VCaP (cell line): Measurements from ENCODE around the gene PPIB.

ENCODE experiments used
- H3K27ac ChIP-seq: fragments of 450-650 bp; 2 replicates; pipeline ENCODE4 v1.5.1; 2017
- CTCF ChIP-seq: fragments of 450-650 bp; conservative IDR thresholded peaks from 2 replicates; pipeline ENCODE4 v1.5.1; 2017; ENCODE audit warnings: mild to moderate bottlenecking, moderate library complexity

PPIB gene

GRCh38 chr15:64191971-64192830 lies 29.4 kb upstream of the PPIB start:
- no peak overlapping the region for H3K27ac ChIP-seq
- no peak for TF ChIP-seq CTCF

- TF ChIP-seq CTCF: no peak
Observed at GRCh38 chr15:64187396-64188191, 24.8 kb upstream of the PPIB start.

GRCh38 chr15:64185146-64185911 lies 22.5 kb upstream of the PPIB start:
- no peak for TF ChIP-seq CTCF
- H3K27ac ChIP-seq: no peak overlapping the region; the same call in 1 of the 2 replicates

More at GRCh38 chr15:64187396-64188191, 24.8 kb upstream of the PPIB start:
- H3K27ac ChIP-seq: no peak overlapping the region

DNA sequence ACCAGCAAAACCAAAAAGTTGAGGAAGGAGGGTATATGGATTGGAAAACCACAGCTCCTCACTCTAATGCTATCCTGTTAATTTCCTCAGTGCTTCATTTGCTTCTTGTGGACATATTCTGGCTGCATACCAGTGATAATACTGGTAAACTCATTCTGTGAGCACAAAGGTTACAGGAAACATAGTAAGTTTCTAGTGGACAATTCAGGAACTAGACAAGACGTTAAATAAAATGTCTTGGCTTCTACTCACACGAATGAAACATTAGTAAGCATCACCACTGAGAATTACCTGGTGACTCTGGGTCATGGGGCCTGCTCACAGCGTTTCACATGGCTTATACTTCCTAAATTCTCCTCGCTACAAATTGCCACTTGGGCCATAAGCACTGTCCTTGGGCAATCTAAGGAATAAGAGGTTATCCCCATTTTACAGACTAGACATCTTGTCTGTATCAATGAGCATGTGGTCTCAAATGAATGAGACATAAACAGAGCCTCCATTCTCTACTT lies 20.1 kb upstream of the PPIB start:
- no peak for TF ChIP-seq CTCF
- H3K27ac ChIP-seq: no peak overlapping the region

DNA sequence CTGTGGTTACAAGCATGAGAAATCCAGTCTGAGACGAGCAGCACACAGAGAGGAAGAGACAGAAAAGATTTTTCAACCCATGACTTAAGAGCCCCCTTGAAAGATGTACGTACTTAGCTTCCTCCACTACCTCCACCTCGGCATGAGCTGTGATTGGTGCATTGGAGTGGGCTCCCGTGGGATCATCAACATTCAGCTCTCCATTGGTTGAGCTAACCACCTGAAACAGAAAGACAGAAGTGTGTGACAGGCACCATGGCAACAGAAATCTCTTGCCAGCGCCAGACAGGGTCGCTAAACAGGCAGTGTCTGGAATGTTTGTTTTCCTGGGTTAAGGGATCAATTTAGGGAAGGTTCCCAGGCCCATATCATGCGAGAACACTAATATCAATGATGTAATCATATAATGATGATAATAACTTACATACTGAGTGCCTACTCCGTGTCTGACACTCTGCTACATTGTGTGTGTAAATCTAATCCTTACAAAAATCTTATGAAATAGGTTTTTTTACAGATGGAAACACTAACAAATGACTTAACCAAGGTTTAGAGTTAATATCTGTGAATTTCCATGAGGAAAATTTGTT lies 17.5 kb upstream of the PPIB start:
- no peak overlapping the region for H3K27ac ChIP-seq
- no peak for TF ChIP-seq CTCF

- TF ChIP-seq CTCF: no peak
- no peak overlapping the region for H3K27ac ChIP-seq
Observed at GRCh38 chr15:64166102-64166890, 3.5 kb upstream of the PPIB start.
